Renal pelvis (tissue), 4 donors: ENCODE results near the gene ZCCHC13. TPM values are rescaled to one million over a fixed set of nuclear protein-coding genes. Genes with fewer than 3 reads are reported as not detected.
A peak's percentile ranks its signal among the peaks of the same experiment; 100 is the strongest.
"Not testable (repeated sequence)": the region's sequence is repeated elsewhere in the genome, so short reads cannot be mapped to it uniquely, and the experiment has no call there.

Source experiments
- DNase-seq: peaks from one replicate; pipeline ENCODE4 v3.0.0-alpha.2; 2013
- polyA plus RNA-seq, 3 donors: library from polyadenylated mRNA; unstranded; fragments of 120-200 nt; gene quantifications; one replicate each; pipeline ENCODE4 v1.2.1, GENCODE V29; 2013; ENCODE audit not compliant: insufficient read length in 3 of 3

The ZCCHC13 gene
- polyA plus RNA-seq, 3 donors, result not detected

- DNase-seq, result not testable (repeated sequence)
Observed at GRCh38 chrX:74319321-74319720, 15.3 kb downstream of the ZCCHC13 start.

GRCh38 chrX:74321191-74321590 lies 17.2 kb downstream of the ZCCHC13 start:
- DNase-seq, result no peak

GRCh38 chrX:74324131-74324530 lies 20.2 kb downstream of the ZCCHC13 start:
- no peak for DNase-seq

GRCh38 chrX:74325130-74326059 lies 21.4 kb downstream of the ZCCHC13 start:
- no peak for DNase-seq

GRCh38 chrX:74338852-74339251 lies 34.9 kb downstream of the ZCCHC13 start:
- no peak for DNase-seq

- DNase-seq, result no peak
Observed at GRCh38 chrX:74340051-74340450, 36.1 kb downstream of the ZCCHC13 start.

- DNase-seq, result not testable (repeated sequence)
Observed at GRCh38 chrX:74342211-74342610, 38.2 kb downstream of the ZCCHC13 start.

GRCh38 chrX:74343343-74344279 lies 39.6 kb downstream of the ZCCHC13 start:
- DNase-seq, result peak; percentile 54

GRCh38 chrX:74344280-74344622 lies 40.3 kb downstream of the ZCCHC13 start:
- DNase-seq, result no peak

GRCh38 chrX:74346088-74346487 lies 42.1 kb downstream of the ZCCHC13 start:
- DNase-seq, result no peak

GRCh38 chrX:74349387-74349786 lies 45.4 kb downstream of the ZCCHC13 start:
- DNase-seq, result no peak

GRCh38 chrX:74351760-74352159 lies 47.8 kb downstream of the ZCCHC13 start:
- DNase-seq, result no peak

- no peak for DNase-seq
Observed at GRCh38 chrX:74353984-74354383, 50.0 kb downstream of the ZCCHC13 start.

Other genes with a start within 250 kb of the ZCCHC13 start
- gene SLC16A2, start 117.3 kb downstream of the ZCCHC13 start, polyA plus RNA-seq, result 10 to 100 TPM; 24.1 to 31.1 (median 26.1) TPM